ENCODE results near the gene TLL1.

DNA sequence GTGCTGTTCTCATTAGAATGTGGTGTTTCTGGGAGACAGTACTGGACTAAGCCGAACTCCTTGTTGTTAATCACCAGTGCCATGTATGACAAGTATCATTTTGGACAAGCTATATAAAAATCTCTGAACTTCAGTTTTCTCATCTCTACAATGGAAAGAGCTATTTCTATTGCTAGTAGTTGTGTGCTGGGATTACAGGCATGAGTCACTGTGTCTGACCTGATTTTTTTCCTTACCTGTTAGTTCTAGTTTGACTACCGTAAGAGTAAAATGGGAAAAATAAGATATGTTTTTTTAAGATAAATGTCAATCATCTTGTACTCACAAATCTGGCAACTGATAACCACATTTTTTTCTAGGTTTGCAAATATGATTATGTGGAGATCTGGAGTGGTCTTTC, 192.3 kb downstream of the TLL1 start:
- TF ChIP-seq, protein P1, sequence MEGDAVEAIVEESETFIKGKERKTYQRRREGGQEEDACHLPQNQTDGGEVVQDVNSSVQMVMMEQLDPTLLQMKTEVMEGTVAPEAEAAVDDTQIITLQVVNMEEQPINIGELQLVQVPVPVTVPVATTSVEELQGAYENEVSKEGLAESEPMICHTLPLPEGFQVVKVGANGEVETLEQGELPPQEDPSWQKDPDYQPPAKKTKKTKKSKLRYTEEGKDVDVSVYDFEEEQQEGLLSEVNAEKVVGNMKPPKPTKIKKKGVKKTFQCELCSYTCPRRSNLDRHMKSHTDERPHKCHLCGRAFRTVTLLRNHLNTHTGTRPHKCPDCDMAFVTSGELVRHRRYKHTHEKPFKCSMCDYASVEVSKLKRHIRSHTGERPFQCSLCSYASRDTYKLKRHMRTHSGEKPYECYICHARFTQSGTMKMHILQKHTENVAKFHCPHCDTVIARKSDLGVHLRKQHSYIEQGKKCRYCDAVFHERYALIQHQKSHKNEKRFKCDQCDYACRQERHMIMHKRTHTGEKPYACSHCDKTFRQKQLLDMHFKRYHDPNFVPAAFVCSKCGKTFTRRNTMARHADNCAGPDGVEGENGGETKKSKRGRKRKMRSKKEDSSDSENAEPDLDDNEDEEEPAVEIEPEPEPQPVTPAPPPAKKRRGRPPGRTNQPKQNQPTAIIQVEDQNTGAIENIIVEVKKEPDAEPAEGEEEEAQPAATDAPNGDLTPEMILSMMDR (IDR thresholded peaks at IDR 0.05; ENCODE audit: low read depth, low read length): no peak
- TF ChIP-seq POLR2A (IDR thresholded peaks at IDR 0.05; ENCODE audit: extremely low read depth, insufficient read length): no peak
